Activated naive CD4-positive, alpha-beta T cell treated with anti-CD3 and anti-CD28 coated beads, Interleukin-2, amount 50 U/mL, for 72 hours (primary cell): ENCODE data around the gene MYLK4. TPM values are rescaled to one million over a fixed set of nuclear protein-coding genes. Genes with fewer than 3 reads are reported as not detected.

Experiments
- ATAC-seq, 2 donors: fragments of 150-1000 bp; cut with Tn5 transposase; 2 replicates each; pipeline ENCODE4 v1.10.0; 2021; ENCODE audit warnings: mild to moderate bottlenecking in 2 of 2, moderate library complexity in 2 of 2
- DNase-seq, 2 donors: peaks; one replicate each; pipeline ENCODE4 v3.0.0; 2021 to 2022; ENCODE audit warnings: low spot score in 2 of 2
- H3K27ac Mint-ChIP-seq, 2 donors: one replicate each; pipeline ENCODE4 v1.8.0; 2022; ENCODE audit warnings: mild to moderate bottlenecking in 2 of 2, mixed read lengths in 2 of 2
- H3K36me3 Mint-ChIP-seq, 2 donors: one replicate each; pipeline ENCODE4 v1.8.0; 2022; ENCODE audit warnings: mixed read lengths in 2 of 2
- H3K9me3 Mint-ChIP-seq, 2 donors: one replicate each; pipeline ENCODE4 v1.8.0; 2022; ENCODE audit warnings: mixed read lengths in 2 of 2
- total RNA-seq, 2 donors: library from RNA; stranded (reverse); gene quantifications; one replicate each; pipeline ENCODE4 v1.2.3, GENCODE V29; 2022

MYLK4 gene
- total RNA-seq, 2 donors from 2014 or later = 0.33 TPM; not detected in 1

- Mint-ChIP-seq H3K9me3 (no peaks in the 10 kb centered on the region), H3K36me3 (no peaks in the 10 kb centered on the region), H3K27ac (no peak overlapping the region)
- no peak for DNase-seq
- no peak for ATAC-seq
These were observed 128.1 kb downstream of the MYLK4 start for GRCh38 chr6:2622671-2623070.

GRCh38 chr6:2619651-2620050 lies 131.1 kb downstream of the MYLK4 start:
- DNase-seq (no peak), ATAC-seq (no peak)
- Mint-ChIP-seq H3K9me3 (no peaks in the 10 kb centered on the region), H3K36me3 (no peaks in the 10 kb centered on the region), H3K27ac (no peak overlapping the region)

- Mint-ChIP-seq H3K9me3 (peaks cover 3 to 7% of the 10 kb centered on the region in 2 donors), H3K36me3 (peaks cover 0 to 6% of the 10 kb centered on the region in 2 donors), H3K27ac (no peak overlapping the region)
- ATAC-seq (no peak), DNase-seq (no peak)
These were observed 133.0 kb downstream of the MYLK4 start for GRCh38 chr6:2617729-2618128.

GRCh38 chr6:2616811-2617210 lies 133.9 kb downstream of the MYLK4 start:
- Mint-ChIP-seq H3K9me3 (peaks cover 3 to 7% of the 10 kb centered on the region in 2 donors), H3K36me3 (peaks cover 0 to 6% of the 10 kb centered on the region in 2 donors), H3K27ac (no peak overlapping the region)
- DNase-seq (no peak), ATAC-seq (no peak)

GRCh38 chr6:2615251-2615650 lies 135.5 kb downstream of the MYLK4 start:
- no peak for DNase-seq
- Mint-ChIP-seq H3K9me3 (peaks cover 3 to 7% of the 10 kb centered on the region in 2 donors), H3K27ac (no peak overlapping the region), H3K36me3 (peaks cover 0 to 6% of the 10 kb centered on the region in 2 donors)
- no peak for ATAC-seq

- no peak for DNase-seq
- Mint-ChIP-seq H3K9me3 (peaks cover 3 to 7% of the 10 kb centered on the region in 2 donors), H3K36me3 (peaks cover 0 to 6% of the 10 kb centered on the region in 2 donors), H3K27ac (no peak overlapping the region)
- ATAC-seq = no peak
These were observed 135.9 kb downstream of the MYLK4 start for GRCh38 chr6:2614846-2615245.

- Mint-ChIP-seq H3K36me3 (peaks cover 0 to 6% of the 10 kb centered on the region in 2 donors), H3K9me3 (peaks cover 3 to 7% of the 10 kb centered on the region in 2 donors), H3K27ac (no peak overlapping the region)
- no peak for DNase-seq
- no peak for ATAC-seq
These were observed 136.6 kb downstream of the MYLK4 start for GRCh38 chr6:2614155-2614554.

Other genes with a start within 250 kb of the MYLK4 start
- 10 to 100 TPM; 25.7 to 43.5 TPM for gene WRNIP1, start 14.5 kb upstream of the MYLK4 start, total RNA-seq
- gene SERPINB1, start 90.9 kb upstream of the MYLK4 start, total RNA-seq = 100 to 1,000 TPM; 121 to 169 TPM
- gene SERPINB9, start 152.4 kb upstream of the MYLK4 start, total RNA-seq = 100 to 1,000 TPM in 1 of 2 donors, 10 to 100 TPM in 1; 51.3 to 102 TPM
- gene SERPINB6, start 220.6 kb upstream of the MYLK4 start, total RNA-seq = 10 to 100 TPM; 11.1 to 78.4 TPM
- 10 to 100 TPM; 33.4 to 37.5 TPM for gene NQO2, start 249.0 kb upstream of the MYLK4 start, total RNA-seq